ENCODE measurements around the gene RPIA. TPM values are rescaled to one million over a fixed set of nuclear protein-coding genes. Genes with fewer than 3 reads are reported as not detected.

Gene RPIA
- total and polyA plus RNA-seq, 9 of the 15 experiments (the other 6 are each of a cell fraction or from before 2014, with no cell fraction given), result 7.8 to 41.2 (median 25.8) TPM

DNA sequence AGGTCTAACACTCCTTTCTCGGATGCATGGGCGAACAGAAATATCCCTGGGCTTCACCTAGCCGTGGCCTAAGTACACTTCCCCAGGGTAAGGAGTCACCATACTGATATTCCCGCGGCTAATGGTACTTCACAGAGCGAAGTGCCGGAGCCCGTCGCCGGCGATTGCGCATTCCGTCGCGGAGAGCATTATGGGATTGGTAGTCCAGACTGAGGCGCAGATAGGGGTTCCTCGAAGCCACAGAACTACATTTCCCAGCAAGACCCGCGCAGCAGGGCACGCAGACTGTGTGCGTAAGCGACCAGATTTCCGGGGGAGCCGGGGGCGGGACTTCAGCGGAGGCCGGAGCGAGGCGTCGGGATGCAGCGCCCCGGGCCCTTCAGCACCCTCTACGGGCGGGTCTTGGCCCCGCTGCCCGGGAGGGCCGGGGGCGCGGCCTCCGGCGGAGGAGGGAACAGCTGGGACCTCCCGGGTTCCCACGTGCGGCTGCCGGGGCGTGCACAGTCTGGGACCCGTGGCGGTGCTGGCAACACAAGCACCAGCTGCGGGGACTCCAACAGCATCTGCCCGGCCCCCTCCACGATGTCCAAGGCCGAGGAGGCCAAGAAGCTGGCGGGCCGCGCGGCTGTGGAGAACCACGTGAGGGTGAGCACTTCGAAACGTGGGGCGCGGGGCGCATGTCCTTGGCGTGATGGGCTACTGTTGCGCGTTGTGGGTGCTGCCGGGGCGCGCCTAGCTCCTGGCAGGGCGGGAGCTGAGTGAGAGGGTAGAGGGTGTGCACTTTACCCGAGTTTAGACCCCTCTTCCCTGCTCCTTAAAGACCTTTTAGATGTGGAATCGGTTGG is at the start of gene RPIA (continued):
- TF ChIP-seq, protein P1, sequence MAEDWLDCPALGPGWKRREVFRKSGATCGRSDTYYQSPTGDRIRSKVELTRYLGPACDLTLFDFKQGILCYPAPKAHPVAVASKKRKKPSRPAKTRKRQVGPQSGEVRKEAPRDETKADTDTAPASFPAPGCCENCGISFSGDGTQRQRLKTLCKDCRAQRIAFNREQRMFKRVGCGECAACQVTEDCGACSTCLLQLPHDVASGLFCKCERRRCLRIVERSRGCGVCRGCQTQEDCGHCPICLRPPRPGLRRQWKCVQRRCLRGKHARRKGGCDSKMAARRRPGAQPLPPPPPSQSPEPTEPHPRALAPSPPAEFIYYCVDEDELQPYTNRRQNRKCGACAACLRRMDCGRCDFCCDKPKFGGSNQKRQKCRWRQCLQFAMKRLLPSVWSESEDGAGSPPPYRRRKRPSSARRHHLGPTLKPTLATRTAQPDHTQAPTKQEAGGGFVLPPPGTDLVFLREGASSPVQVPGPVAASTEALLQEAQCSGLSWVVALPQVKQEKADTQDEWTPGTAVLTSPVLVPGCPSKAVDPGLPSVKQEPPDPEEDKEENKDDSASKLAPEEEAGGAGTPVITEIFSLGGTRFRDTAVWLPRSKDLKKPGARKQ (CRISPR knock-in tag; IDR thresholded peaks at IDR 0.05), result no peak
- TF ChIP-seq, protein P2, sequence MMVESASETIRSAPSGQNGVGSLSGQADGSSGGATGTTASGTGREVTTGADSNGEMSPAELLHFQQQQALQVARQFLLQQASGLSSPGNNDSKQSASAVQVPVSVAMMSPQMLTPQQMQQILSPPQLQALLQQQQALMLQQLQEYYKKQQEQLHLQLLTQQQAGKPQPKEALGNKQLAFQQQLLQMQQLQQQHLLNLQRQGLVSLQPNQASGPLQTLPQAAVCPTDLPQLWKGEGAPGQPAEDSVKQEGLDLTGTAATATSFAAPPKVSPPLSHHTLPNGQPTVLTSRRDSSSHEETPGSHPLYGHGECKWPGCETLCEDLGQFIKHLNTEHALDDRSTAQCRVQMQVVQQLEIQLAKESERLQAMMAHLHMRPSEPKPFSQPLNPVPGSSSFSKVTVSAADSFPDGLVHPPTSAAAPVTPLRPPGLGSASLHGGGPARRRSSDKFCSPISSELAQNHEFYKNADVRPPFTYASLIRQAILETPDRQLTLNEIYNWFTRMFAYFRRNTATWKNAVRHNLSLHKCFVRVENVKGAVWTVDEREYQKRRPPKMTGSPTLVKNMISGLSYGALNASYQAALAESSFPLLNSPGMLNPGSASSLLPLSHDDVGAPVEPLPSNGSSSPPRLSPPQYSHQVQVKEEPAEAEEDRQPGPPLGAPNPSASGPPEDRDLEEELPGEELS (CRISPR knock-in tag; IDR thresholded peaks at IDR 0.05; ENCODE audit: borderline replicate concordance), result peak; percentile 58; the same call in 1 of the 2 replicates
- TF ChIP-seq, protein P3, sequence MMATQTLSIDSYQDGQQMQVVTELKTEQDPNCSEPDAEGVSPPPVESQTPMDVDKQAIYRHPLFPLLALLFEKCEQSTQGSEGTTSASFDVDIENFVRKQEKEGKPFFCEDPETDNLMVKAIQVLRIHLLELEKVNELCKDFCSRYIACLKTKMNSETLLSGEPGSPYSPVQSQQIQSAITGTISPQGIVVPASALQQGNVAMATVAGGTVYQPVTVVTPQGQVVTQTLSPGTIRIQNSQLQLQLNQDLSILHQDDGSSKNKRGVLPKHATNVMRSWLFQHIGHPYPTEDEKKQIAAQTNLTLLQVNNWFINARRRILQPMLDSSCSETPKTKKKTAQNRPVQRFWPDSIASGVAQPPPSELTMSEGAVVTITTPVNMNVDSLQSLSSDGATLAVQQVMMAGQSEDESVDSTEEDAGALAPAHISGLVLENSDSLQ (IDR thresholded peaks at IDR 0.05), result no peak
- TF ChIP-seq POLR2H (tag; IDR thresholded peaks at IDR 0.05; ENCODE audit: low read depth) (peak; percentile 64; the same call in 1 of the 2 replicates), ZNF384 (IDR thresholded peaks at IDR 0.05; ENCODE audit: low read depth, low read length) (no peak; the same call in 1 of the 2 replicates), ZNF232 (CRISPR knock-in tag; IDR thresholded peaks at IDR 0.05) (peak; percentile 92), RAD21 (CRISPR knock-in tag; conservative IDR thresholded peaks at IDR 0.05 in 1 of 2, IDR thresholded peaks at IDR 0.05 in 1 of 2) (peak; percentile 41 to 56)
- TF ChIP-seq, protein P4, sequence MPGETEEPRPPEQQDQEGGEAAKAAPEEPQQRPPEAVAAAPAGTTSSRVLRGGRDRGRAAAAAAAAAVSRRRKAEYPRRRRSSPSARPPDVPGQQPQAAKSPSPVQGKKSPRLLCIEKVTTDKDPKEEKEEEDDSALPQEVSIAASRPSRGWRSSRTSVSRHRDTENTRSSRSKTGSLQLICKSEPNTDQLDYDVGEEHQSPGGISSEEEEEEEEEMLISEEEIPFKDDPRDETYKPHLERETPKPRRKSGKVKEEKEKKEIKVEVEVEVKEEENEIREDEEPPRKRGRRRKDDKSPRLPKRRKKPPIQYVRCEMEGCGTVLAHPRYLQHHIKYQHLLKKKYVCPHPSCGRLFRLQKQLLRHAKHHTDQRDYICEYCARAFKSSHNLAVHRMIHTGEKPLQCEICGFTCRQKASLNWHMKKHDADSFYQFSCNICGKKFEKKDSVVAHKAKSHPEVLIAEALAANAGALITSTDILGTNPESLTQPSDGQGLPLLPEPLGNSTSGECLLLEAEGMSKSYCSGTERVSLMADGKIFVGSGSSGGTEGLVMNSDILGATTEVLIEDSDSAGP (CRISPR knock-in tag; IDR thresholded peaks at IDR 0.05), result no peak
- TF ChIP-seq, protein P5, sequence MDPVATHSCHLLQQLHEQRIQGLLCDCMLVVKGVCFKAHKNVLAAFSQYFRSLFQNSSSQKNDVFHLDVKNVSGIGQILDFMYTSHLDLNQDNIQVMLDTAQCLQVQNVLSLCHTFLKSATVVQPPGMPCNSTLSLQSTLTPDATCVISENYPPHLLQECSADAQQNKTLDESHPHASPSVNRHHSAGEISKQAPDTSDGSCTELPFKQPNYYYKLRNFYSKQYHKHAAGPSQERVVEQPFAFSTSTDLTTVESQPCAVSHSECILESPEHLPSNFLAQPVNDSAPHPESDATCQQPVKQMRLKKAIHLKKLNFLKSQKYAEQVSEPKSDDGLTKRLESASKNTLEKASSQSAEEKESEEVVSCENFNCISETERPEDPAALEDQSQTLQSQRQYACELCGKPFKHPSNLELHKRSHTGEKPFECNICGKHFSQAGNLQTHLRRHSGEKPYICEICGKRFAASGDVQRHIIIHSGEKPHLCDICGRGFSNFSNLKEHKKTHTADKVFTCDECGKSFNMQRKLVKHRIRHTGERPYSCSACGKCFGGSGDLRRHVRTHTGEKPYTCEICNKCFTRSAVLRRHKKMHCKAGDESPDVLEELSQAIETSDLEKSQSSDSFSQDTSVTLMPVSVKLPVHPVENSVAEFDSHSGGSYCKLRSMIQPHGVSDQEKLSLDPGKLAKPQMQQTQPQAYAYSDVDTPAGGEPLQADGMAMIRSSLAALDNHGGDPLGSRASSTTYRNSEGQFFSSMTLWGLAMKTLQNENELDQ (CRISPR knock-in tag; IDR thresholded peaks at IDR 0.05; ENCODE audit: borderline replicate concordance), result no peak
- TF ChIP-seq, protein P6, sequence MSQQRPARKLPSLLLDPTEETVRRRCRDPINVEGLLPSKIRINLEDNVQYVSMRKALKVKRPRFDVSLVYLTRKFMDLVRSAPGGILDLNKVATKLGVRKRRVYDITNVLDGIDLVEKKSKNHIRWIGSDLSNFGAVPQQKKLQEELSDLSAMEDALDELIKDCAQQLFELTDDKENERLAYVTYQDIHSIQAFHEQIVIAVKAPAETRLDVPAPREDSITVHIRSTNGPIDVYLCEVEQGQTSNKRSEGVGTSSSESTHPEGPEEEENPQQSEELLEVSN (IDR thresholded peaks at IDR 0.05; ENCODE audit: borderline replicate concordance in 1 of 2, extremely low read depth in 1 of 2, insufficient read depth in 1 of 2, insufficient read length in 1 of 2, low read depth in 1 of 2, low read length in 1 of 2, poor library complexity in 1 of 2, severe bottlenecking in 1 of 2), result peak; percentile 91 to 95
- TF ChIP-seq, protein P7, sequence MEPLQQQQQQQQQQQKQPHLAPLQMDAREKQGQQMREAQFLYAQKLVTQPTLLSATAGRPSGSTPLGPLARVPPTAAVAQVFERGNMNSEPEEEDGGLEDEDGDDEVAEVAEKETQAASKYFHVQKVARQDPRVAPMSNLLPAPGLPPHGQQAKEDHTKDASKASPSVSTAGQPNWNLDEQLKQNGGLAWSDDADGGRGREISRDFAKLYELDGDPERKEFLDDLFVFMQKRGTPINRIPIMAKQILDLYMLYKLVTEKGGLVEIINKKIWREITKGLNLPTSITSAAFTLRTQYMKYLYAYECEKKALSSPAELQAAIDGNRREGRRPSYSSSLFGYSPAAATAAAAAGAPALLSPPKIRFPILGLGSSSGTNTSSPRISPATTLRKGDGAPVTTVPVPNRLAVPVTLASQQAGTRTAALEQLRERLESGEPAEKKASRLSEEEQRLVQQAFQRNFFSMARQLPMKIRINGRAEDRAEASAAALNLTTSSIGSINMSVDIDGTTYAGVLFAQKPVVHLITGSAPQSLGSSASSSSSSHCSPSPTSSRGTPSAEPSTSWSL (CRISPR knock-in tag; IDR thresholded peaks at IDR 0.05; ENCODE audit: borderline replicate concordance), result no peak
